CD14-positive monocyte (primary cell): Measurements from ENCODE around the gene SLC17A5. TPM values are rescaled to one million over a fixed set of nuclear protein-coding genes. Genes with fewer than 3 reads are reported as not detected.

Experiments used
- DNase-seq, 3 donors: peaks; one replicate each; pipeline ENCODE4 v3.0.0-alpha.2; 2011 to 2022
- H2AFZ ChIP-seq: 2 replicates; pipeline ENCODE4 v1.6.0; 2012; ENCODE audit warnings: mild to moderate bottlenecking, low read depth, low read length, inconsistent platforms; ENCODE audit not compliant: insufficient read depth, poor library complexity, severe bottlenecking
- H3K27ac ChIP-seq, 2 donors: 1 replicate in 1 of 2; 2 replicates in 1 of 2; pipeline ENCODE4 v1.5.1; 2012 to 2013; ENCODE audit warnings: low read length in 2 of 2, control low read depth in 1 of 2, inconsistent platforms in 1 of 2, low read depth in 1 of 2, mild to moderate bottlenecking in 1 of 2
- H3K27me3 ChIP-seq, 2 donors: one replicate each; pipeline versions ENCODE4 v1.6.0 to v1.6.1; 2011 to 2013; ENCODE audit warnings: low read length in 2 of 2; ENCODE audit not compliant: control insufficient read depth in 2 of 2, insufficient read depth in 2 of 2
- H3K36me3 ChIP-seq, 2 donors: replicated peaks in 1 of 2; 1 replicate in 1 of 2; 2 replicates in 1 of 2; pipeline versions ENCODE4 v1.5.1 to v1.6.1; 2012 to 2013; ENCODE audit warnings: low read length in 2 of 2, control low read depth in 1 of 2, inconsistent platforms in 1 of 2, mild to moderate bottlenecking in 1 of 2; ENCODE audit not compliant: insufficient read depth in 2 of 2, control insufficient read depth in 1 of 2
- H3K4me1 ChIP-seq, 2 donors: 1 replicate in 1 of 2; 2 replicates in 1 of 2; pipeline versions ENCODE4 v1.5.1 to v1.6.1; 2012 to 2013; ENCODE audit warnings: low read length in 2 of 2, control low read depth in 1 of 2, inconsistent platforms in 1 of 2, mild to moderate bottlenecking in 1 of 2, moderate library complexity in 1 of 2; ENCODE audit not compliant: insufficient read depth in 2 of 2, control insufficient read depth in 1 of 2
- H3K4me2 ChIP-seq: replicated peaks from 2 replicates; pipeline ENCODE3; 2012; ENCODE audit warnings: low read length, moderate library complexity, mild to moderate bottlenecking; ENCODE audit not compliant: poor library complexity, severe bottlenecking; ENCODE audit errors: extremely low read depth
- H3K4me3 ChIP-seq, 3 experiments: fragments of 200-600 bp in 1 of 3; sonication (generic) in 1 of 3; replicated peaks in 1 of 3; 1 replicate in 2 of 3; 2 replicates in 1 of 3; pipeline ENCODE4 v1.5.1; 2011 to 2013; ENCODE audit warnings: low read length in 3 of 3, mild to moderate bottlenecking in 3 of 3, control low read depth in 2 of 3, low read depth in 2 of 3, inconsistent platforms in 1 of 3, moderate library complexity in 1 of 3
- H3K79me2 ChIP-seq: 2 replicates; pipeline ENCODE4 v1.6.0; 2012; ENCODE audit warnings: mild to moderate bottlenecking, control low read depth, inconsistent platforms, low read length, moderate library complexity; ENCODE audit not compliant: insufficient read depth
- H3K9ac ChIP-seq: 2 replicates; pipeline ENCODE4 v1.6.0; 2017; ENCODE audit warnings: low read length, mild to moderate bottlenecking; ENCODE audit not compliant: insufficient read depth, poor library complexity, severe bottlenecking
- H3K9me3 ChIP-seq, 2 donors: replicated peaks in 1 of 2; 1 replicate in 1 of 2; 2 replicates in 1 of 2; pipeline versions ENCODE4 v1.5.1 to v1.6.1; 2012 to 2013; ENCODE audit warnings: low read length in 2 of 2, control low read depth in 1 of 2; ENCODE audit not compliant: control insufficient read depth in 1 of 2, insufficient read depth in 1 of 2
- H4K20me1 ChIP-seq: 2 replicates; pipeline ENCODE4 v1.6.0; 2012; ENCODE audit warnings: mild to moderate bottlenecking, low read length, control low read depth, moderate library complexity; ENCODE audit not compliant: insufficient read depth
- H3K27ac Mint-ChIP-seq, 7 donors: one replicate each; pipeline ENCODE4 v1.8.0; 2020; ENCODE audit warnings: mild to moderate bottlenecking in 7 of 7, mixed read lengths in 7 of 7, moderate library complexity in 6 of 7, inconsistent platforms in 2 of 7
- H3K27me3 Mint-ChIP-seq, 3 donors: one replicate each; pipeline ENCODE4 v1.8.0; 2021 to 2022; ENCODE audit warnings: low read depth in 3 of 3, mild to moderate bottlenecking in 3 of 3, mixed read lengths in 3 of 3, moderate library complexity in 3 of 3, inconsistent platforms in 1 of 3
- H3K36me3 Mint-ChIP-seq, 2 donors: one replicate each; pipeline ENCODE4 v1.8.0; 2020; ENCODE audit warnings: mixed read lengths in 2 of 2, inconsistent platforms in 1 of 2, mild to moderate bottlenecking in 1 of 2
- H3K4me1 Mint-ChIP-seq: one replicate; pipeline ENCODE4 v1.8.0; 2020; ENCODE audit warnings: mild to moderate bottlenecking, mixed read lengths
- H3K4me3 Mint-ChIP-seq, 2 donors: one replicate each; pipeline ENCODE4 v1.8.0; 2020; ENCODE audit warnings: mild to moderate bottlenecking in 2 of 2, mixed read lengths in 2 of 2, moderate library complexity in 1 of 2
- H3K9me3 Mint-ChIP-seq, 7 donors: one replicate each; pipeline ENCODE4 v1.8.0; 2020 to 2022; ENCODE audit warnings: mixed read lengths in 7 of 7, mild to moderate bottlenecking in 6 of 7, moderate library complexity in 6 of 7, inconsistent platforms in 2 of 7
- CTCF ChIP-seq: fragments of 200-600 bp; IDR thresholded peaks from one replicate; pipeline ENCODE4 v1.8.0; 2022; ENCODE audit warnings: antibody characterized with exemption, mild to moderate bottlenecking
- WGBS: methylation state at CpG from one replicate; pipeline ENCODE4 v1.1.5; 2013; ENCODE audit warnings: missing lambda C conversion rate; ENCODE audit not compliant: insufficient coverage; 5-methylcytosine and 5-hydroxymethylcytosine counted together
- intact Hi-C, 2 donors: fragments of 100-400 bp; cut with micrococcal nuclease; formaldehyde crosslinking; loops; one replicate each; pipeline versions ENCODE4 v1.15.0 to v1.15.1; 2023
- polyA plus RNA-seq, 3 donors: library from polyadenylated mRNA; depleted of rRNA in 1 of 3; unstranded in 2 of 3; stranded (reverse) in 1 of 3; fragments of 300-500 nt in 2 of 3; fragments of >200 nt in 1 of 3; fragmentation: Illumina TruSeq in 2 of 3; gene quantifications; 1 replicate in 2 of 3; 2 replicates in 1 of 3; pipeline ENCODE4 v1.2.3, GENCODE V29; 2012 to 2021

The SLC17A5 gene
- polyA plus RNA-seq, 3 donors: 5.3 to 11.6 (median 9.4) TPM

GRCh38 chr6:73579851-73580246 is 73.9 kb downstream of the SLC17A5 start:
- Histone ChIP-seq H4K20me1 (no peaks in the 10 kb centered on the region), H3K27me3 (no peaks in the 10 kb centered on the region), H3K4me3 (peak overlapping the region; percentile 7 to 62 (median 24)), H3K9me3 (no peaks in the 10 kb centered on the region), H3K9ac (peak overlapping the region; percentile 90), H3K79me2 (no peaks in the 10 kb centered on the region), H3K36me3 (no peaks in the 10 kb centered on the region), H3K4me1 (peaks cover 42 to 53% of the 10 kb centered on the region in 2 donors), H3K27ac (peak overlapping the region; percentile 96 to 99), H2AFZ (peak overlapping the region; percentile 77), H3K4me2 (peak overlapping the region; percentile 76)
- intact Hi-C loops: loop anchor here (2.0 to 10.0 kb wide), 2 partner anchors 59 to 75 kb away; partner anchors contain the start of genes EEF1A1 (in 2 of the 2) and SLC17A5 (in 1 of the 2)
- Mint-ChIP-seq H3K27me3 (no peaks in the 10 kb centered on the region), H3K27ac (peak overlapping the region; percentile 96 to 100 (median 99)), H3K36me3 (peaks cover 0 to 3% of the 10 kb centered on the region in 2 donors), H3K9me3 (peaks cover 0 to 6% (median 2%) of the 10 kb centered on the region in 7 donors), H3K4me3 (peak overlapping the region; percentile 62 to 80), H3K4me1 (peaks cover 43% of the 10 kb centered on the region)
- TF ChIP-seq CTCF: no peak
- 20% methylated on average over 1 of the region's 4 CpGs for WGBS
- DNase-seq: peak; percentile 42 to 68 (median 61)

GRCh38 chr6:73579389-73579788 is 74.4 kb downstream of the SLC17A5 start:
- no peaks in the 10 kb centered on the region for H4K20me1 ChIP-seq
- no peaks in the 10 kb centered on the region for H3K36me3 ChIP-seq
- 81% methylated on average over 3 of the region's 4 CpGs for WGBS
- Mint-ChIP-seq H3K4me1 (peaks cover 43% of the 10 kb centered on the region), H3K36me3 (peaks cover 0 to 3% of the 10 kb centered on the region in 2 donors), H3K4me3 (peak overlapping the region; percentile 62 to 80), H3K9me3 (peaks cover 0 to 6% (median 2%) of the 10 kb centered on the region in 7 donors), H3K27me3 (no peaks in the 10 kb centered on the region), H3K27ac (peak overlapping the region; percentile 96 to 100 (median 99))
- peak overlapping the region; percentile 77 for H2AFZ ChIP-seq
- no peaks in the 10 kb centered on the region for H3K27me3 ChIP-seq
- TF ChIP-seq CTCF: no peak
- peak overlapping the region; percentile 90 for H3K9ac ChIP-seq
- intact Hi-C loops: no loop called here
- peak overlapping the region; percentile 76 for H3K4me2 ChIP-seq
- peaks cover 40 to 48% of the 10 kb centered on the region in 2 donors for H3K4me1 ChIP-seq
- H3K9me3 ChIP-seq: no peaks in the 10 kb centered on the region
- H3K27ac ChIP-seq: peak overlapping the region; percentile 96 to 99
- H3K4me3 ChIP-seq: peak overlapping the region in 1 of 3 experiments; percentile 62
- DNase-seq: peak in 1 of 3 donors; percentile 7
- no peaks in the 10 kb centered on the region for H3K79me2 ChIP-seq
